ENCODE results near the gene RMND1.
A peak's percentile ranks its signal among the peaks of the same experiment; 100 is the strongest.

Gene RMND1

GRCh38 chr6:151437401-151437800 is 14.5 kb downstream of the RMND1 start:
- no peaks in the 10 kb centered on the region for H3K9me3 ChIP-seq (ENCODE audit: insufficient read depth, low read depth, low read length)
- no peaks in the 10 kb centered on the region for H3K79me2 ChIP-seq (ENCODE audit: control insufficient read depth, insufficient read depth, low read length, poor library complexity)
- no peak overlapping the region for H2AFZ ChIP-seq (ENCODE audit: insufficient read depth, low read length, poor library complexity)
- no peak overlapping the region for H3K14ac ChIP-seq (ENCODE audit: low read length)
- no peak overlapping the region for H3K27ac ChIP-seq (ENCODE audit: low read depth, low read length)
- no peak overlapping the region for H2BK120ac ChIP-seq (ENCODE audit: insufficient read depth, low read length, poor library complexity)
- H4K12ac ChIP-seq (ENCODE audit: low read depth, low read length), result no peak overlapping the region
- H3K4me2 ChIP-seq (ENCODE audit: low read length), result no peak overlapping the region
- H3K4me3 ChIP-seq (ENCODE audit: low read depth, low read length), result no peak overlapping the region
- H2AK5ac ChIP-seq (ENCODE audit: low read length), result no peak overlapping the region
- no peak overlapping the region for H4K8ac ChIP-seq (ENCODE audit: low read depth, low read length)
- H3K9ac ChIP-seq (ENCODE audit: low read length), result no peak overlapping the region
- H4K91ac ChIP-seq (ENCODE audit: low read depth, low read length), result no peak overlapping the region
- H3K23ac ChIP-seq (ENCODE audit: low read length), result no peak overlapping the region
- no peak overlapping the region for H3K4ac ChIP-seq (ENCODE audit: low read depth, low read length)
- no peaks in the 10 kb centered on the region for H3K79me1 ChIP-seq (ENCODE audit: low read length)
- H3K18ac ChIP-seq (ENCODE audit: low read length), result no peak overlapping the region
- no peak overlapping the region for H2BK5ac ChIP-seq (ENCODE audit: low read depth, low read length, poor library complexity)
- DNase-seq, result no peak
- no peaks in the 10 kb centered on the region for H3K27me3 ChIP-seq (ENCODE audit: insufficient read depth, low read length)
- H2BK12ac ChIP-seq (ENCODE audit: low read length), result no peak overlapping the region
- no peaks in the 10 kb centered on the region for H3K4me1 ChIP-seq (ENCODE audit: control insufficient read depth in 1 of 2, insufficient read depth in 2 of 2, low read length in 2 of 2)
- peaks cover 6 to 10% of the 10 kb centered on the region in 2 experiments for H3K36me3 ChIP-seq (ENCODE audit: control insufficient read depth in 1 of 2, insufficient read depth in 2 of 2, low read length in 2 of 2)

- H3K4me2 ChIP-seq (ENCODE audit: low read length), result no peak overlapping the region
- H3K4me1 ChIP-seq (ENCODE audit: control insufficient read depth in 1 of 2, insufficient read depth in 2 of 2, low read length in 2 of 2), result no peaks in the 10 kb centered on the region
- no peak overlapping the region for H3K9ac ChIP-seq (ENCODE audit: low read length)
- peak in 1 of 2 donors; percentile 49 for DNase-seq
- H3K9me3 ChIP-seq (ENCODE audit: insufficient read depth, low read depth, low read length), result no peaks in the 10 kb centered on the region
- no peak overlapping the region for H3K27ac ChIP-seq (ENCODE audit: low read depth, low read length)
- H3K14ac ChIP-seq (ENCODE audit: low read length), result no peak overlapping the region
- no peak overlapping the region for H2BK5ac ChIP-seq (ENCODE audit: low read depth, low read length, poor library complexity)
- H4K8ac ChIP-seq (ENCODE audit: low read depth, low read length), result no peak overlapping the region
- H3K4ac ChIP-seq (ENCODE audit: low read depth, low read length), result no peak overlapping the region
- H3K23ac ChIP-seq (ENCODE audit: low read length), result no peak overlapping the region
- peaks cover 9 to 13% of the 10 kb centered on the region in 2 experiments for H3K36me3 ChIP-seq (ENCODE audit: control insufficient read depth in 1 of 2, insufficient read depth in 2 of 2, low read length in 2 of 2)
- H3K18ac ChIP-seq (ENCODE audit: low read length), result no peak overlapping the region
- no peaks in the 10 kb centered on the region for H3K79me2 ChIP-seq (ENCODE audit: control insufficient read depth, insufficient read depth, low read length, poor library complexity)
- H4K12ac ChIP-seq (ENCODE audit: low read depth, low read length), result no peak overlapping the region
- H2BK12ac ChIP-seq (ENCODE audit: low read length), result no peak overlapping the region
- H3K4me3 ChIP-seq (ENCODE audit: low read depth, low read length), result no peak overlapping the region
- H2AFZ ChIP-seq (ENCODE audit: insufficient read depth, low read length, poor library complexity), result no peak overlapping the region
- H2AK5ac ChIP-seq (ENCODE audit: low read length), result no peak overlapping the region
- no peak overlapping the region for H4K91ac ChIP-seq (ENCODE audit: low read depth, low read length)
- no peaks in the 10 kb centered on the region for H3K27me3 ChIP-seq (ENCODE audit: insufficient read depth, low read length)
- H2BK120ac ChIP-seq (ENCODE audit: insufficient read depth, low read length, poor library complexity), result no peak overlapping the region
- H3K79me1 ChIP-seq (ENCODE audit: low read length), result no peaks in the 10 kb centered on the region
Measured at GRCh38 chr6:151436802-151437201, 15.1 kb downstream of the RMND1 start.

GRCh38 chr6:151436300-151436699 is 15.6 kb downstream of the RMND1 start:
- H3K4me1 ChIP-seq (ENCODE audit: control insufficient read depth in 1 of 2, insufficient read depth in 2 of 2, low read length in 2 of 2), result no peaks in the 10 kb centered on the region
- H3K4me2 ChIP-seq (ENCODE audit: low read length), result no peak overlapping the region
- H3K4me3 ChIP-seq (ENCODE audit: low read depth, low read length), result no peak overlapping the region
- H2BK5ac ChIP-seq (ENCODE audit: low read depth, low read length, poor library complexity), result no peak overlapping the region
- no peak overlapping the region for H4K91ac ChIP-seq (ENCODE audit: low read depth, low read length)
- no peak overlapping the region for H2AFZ ChIP-seq (ENCODE audit: insufficient read depth, low read length, poor library complexity)
- no peak overlapping the region for H3K27ac ChIP-seq (ENCODE audit: low read depth, low read length)
- H4K8ac ChIP-seq (ENCODE audit: low read depth, low read length), result no peak overlapping the region
- no peak overlapping the region for H3K9ac ChIP-seq (ENCODE audit: low read length)
- no peak overlapping the region for H3K4ac ChIP-seq (ENCODE audit: low read depth, low read length)
- no peak overlapping the region for H2AK5ac ChIP-seq (ENCODE audit: low read length)
- H3K9me3 ChIP-seq (ENCODE audit: insufficient read depth, low read depth, low read length), result no peaks in the 10 kb centered on the region
- DNase-seq, result peak; percentile 42 to 76
- H2BK120ac ChIP-seq (ENCODE audit: insufficient read depth, low read length, poor library complexity), result no peak overlapping the region
- no peak overlapping the region for H3K23ac ChIP-seq (ENCODE audit: low read length)
- H3K36me3 ChIP-seq (ENCODE audit: control insufficient read depth in 1 of 2, insufficient read depth in 2 of 2, low read length in 2 of 2), result peaks cover 9 to 11% of the 10 kb centered on the region in 2 experiments
- no peak overlapping the region for H3K14ac ChIP-seq (ENCODE audit: low read length)
- no peak overlapping the region for H2BK12ac ChIP-seq (ENCODE audit: low read length)
- no CpG with 5 or more reads among the region's 3 CpGs for WGBS (ENCODE audit: extremely low coverage, insufficient coverage, insufficient read length)
- H3K79me1 ChIP-seq (ENCODE audit: low read length), result no peaks in the 10 kb centered on the region
- H3K79me2 ChIP-seq (ENCODE audit: control insufficient read depth, insufficient read depth, low read length, poor library complexity), result no peaks in the 10 kb centered on the region
- H4K12ac ChIP-seq (ENCODE audit: low read depth, low read length), result no peak overlapping the region
- no peaks in the 10 kb centered on the region for H3K27me3 ChIP-seq (ENCODE audit: insufficient read depth, low read length)
- H3K18ac ChIP-seq (ENCODE audit: low read length), result no peak overlapping the region

- H3K9ac ChIP-seq (ENCODE audit: low read length), result no peak overlapping the region
- H3K27me3 ChIP-seq (ENCODE audit: insufficient read depth, low read length), result no peaks in the 10 kb centered on the region
- H3K79me2 ChIP-seq (ENCODE audit: control insufficient read depth, insufficient read depth, low read length, poor library complexity), result no peaks in the 10 kb centered on the region
- H2AFZ ChIP-seq (ENCODE audit: insufficient read depth, low read length, poor library complexity), result no peak overlapping the region
- H3K4me1 ChIP-seq (ENCODE audit: control insufficient read depth in 1 of 2, insufficient read depth in 2 of 2, low read length in 2 of 2), result peaks cover 0 to 2% of the 10 kb centered on the region in 2 experiments
- H4K8ac ChIP-seq (ENCODE audit: low read depth, low read length), result no peak overlapping the region
- H3K4ac ChIP-seq (ENCODE audit: low read depth, low read length), result no peak overlapping the region
- H2BK120ac ChIP-seq (ENCODE audit: insufficient read depth, low read length, poor library complexity), result no peak overlapping the region
- WGBS (ENCODE audit: extremely low coverage, insufficient coverage, insufficient read length), result no CpG with 5 or more reads among the region's 2 CpGs
- H3K18ac ChIP-seq (ENCODE audit: low read length), result no peak overlapping the region
- no peak overlapping the region for H3K27ac ChIP-seq (ENCODE audit: low read depth, low read length)
- no peak overlapping the region for H4K12ac ChIP-seq (ENCODE audit: low read depth, low read length)
- H2BK5ac ChIP-seq (ENCODE audit: low read depth, low read length, poor library complexity), result no peak overlapping the region
- no peak overlapping the region for H3K23ac ChIP-seq (ENCODE audit: low read length)
- no peak overlapping the region for H4K91ac ChIP-seq (ENCODE audit: low read depth, low read length)
- no peak overlapping the region for H2BK12ac ChIP-seq (ENCODE audit: low read length)
- H3K14ac ChIP-seq (ENCODE audit: low read length), result no peak overlapping the region
- H3K4me2 ChIP-seq (ENCODE audit: low read length), result no peak overlapping the region
- H3K4me3 ChIP-seq (ENCODE audit: low read depth, low read length), result no peak overlapping the region
- H3K9me3 ChIP-seq (ENCODE audit: insufficient read depth, low read depth, low read length), result no peaks in the 10 kb centered on the region
- peaks cover 7 to 16% of the 10 kb centered on the region in 2 experiments for H3K36me3 ChIP-seq (ENCODE audit: control insufficient read depth in 1 of 2, insufficient read depth in 2 of 2, low read length in 2 of 2)
- DNase-seq, result peak; percentile 47 to 76
- H2AK5ac ChIP-seq (ENCODE audit: low read length), result no peak overlapping the region
- no peaks in the 10 kb centered on the region for H3K79me1 ChIP-seq (ENCODE audit: low read length)
Measured at GRCh38 chr6:151434369-151434768, 17.6 kb downstream of the RMND1 start.
